ENCODE data around the gene TAS2R46.

DNA sequence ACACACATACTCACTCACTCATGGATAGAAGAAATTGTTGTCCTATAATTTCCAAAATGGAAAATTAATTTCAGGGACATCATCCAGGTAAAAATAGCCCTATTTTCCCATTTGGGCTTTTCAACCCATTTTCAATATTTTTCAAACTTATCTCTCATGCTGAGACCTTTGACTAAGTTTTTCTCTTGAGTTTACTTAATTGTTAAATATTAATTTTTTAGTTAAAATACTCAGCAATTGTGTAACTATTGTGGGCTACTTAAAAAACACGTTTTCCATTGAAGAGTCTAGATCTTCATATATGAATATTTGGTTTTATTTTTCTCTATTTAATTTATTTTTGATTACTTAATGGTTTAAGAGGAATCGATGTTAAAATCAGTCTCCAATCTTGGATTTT lies 44.2 kb upstream of the TAS2R46 start:
- TF ChIP-seq, protein P1, sequence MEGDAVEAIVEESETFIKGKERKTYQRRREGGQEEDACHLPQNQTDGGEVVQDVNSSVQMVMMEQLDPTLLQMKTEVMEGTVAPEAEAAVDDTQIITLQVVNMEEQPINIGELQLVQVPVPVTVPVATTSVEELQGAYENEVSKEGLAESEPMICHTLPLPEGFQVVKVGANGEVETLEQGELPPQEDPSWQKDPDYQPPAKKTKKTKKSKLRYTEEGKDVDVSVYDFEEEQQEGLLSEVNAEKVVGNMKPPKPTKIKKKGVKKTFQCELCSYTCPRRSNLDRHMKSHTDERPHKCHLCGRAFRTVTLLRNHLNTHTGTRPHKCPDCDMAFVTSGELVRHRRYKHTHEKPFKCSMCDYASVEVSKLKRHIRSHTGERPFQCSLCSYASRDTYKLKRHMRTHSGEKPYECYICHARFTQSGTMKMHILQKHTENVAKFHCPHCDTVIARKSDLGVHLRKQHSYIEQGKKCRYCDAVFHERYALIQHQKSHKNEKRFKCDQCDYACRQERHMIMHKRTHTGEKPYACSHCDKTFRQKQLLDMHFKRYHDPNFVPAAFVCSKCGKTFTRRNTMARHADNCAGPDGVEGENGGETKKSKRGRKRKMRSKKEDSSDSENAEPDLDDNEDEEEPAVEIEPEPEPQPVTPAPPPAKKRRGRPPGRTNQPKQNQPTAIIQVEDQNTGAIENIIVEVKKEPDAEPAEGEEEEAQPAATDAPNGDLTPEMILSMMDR (IDR thresholded peaks at IDR 0.05; ENCODE audit: low read depth, low read length), result no peak
- TF ChIP-seq EZH2phosphoT487 (IDR thresholded peaks at IDR 0.05; ENCODE audit: low read depth), result no peak
